Neural cell (in vitro differentiated cells): ENCODE data around the gene BCO2. TPM values are rescaled to one million over a fixed set of nuclear protein-coding genes. Genes with fewer than 3 reads are reported as not detected.

Experiments
- H2AFZ ChIP-seq: fragments of 200-600, 300-800 bp; sonication (generic), shearing (Covaris generic); 2 replicates; pipeline ENCODE4 v1.6.0; 2014; ENCODE audit warnings: low read depth, mild to moderate bottlenecking, antibody characterized with exemption, low read length, moderate library complexity
- H3F3A ChIP-seq: fragments of 200-600 bp; shearing (Covaris generic); 2 replicates; pipeline ENCODE4 v1.6.1; 2016; ENCODE audit warnings: mild to moderate bottlenecking, moderate library complexity, mixed read lengths, antibody characterized with exemption, low read length; ENCODE audit not compliant: insufficient read depth, poor library complexity, severe bottlenecking
- H3K27ac ChIP-seq: fragments of 200-600, 300-800 bp; sonication (generic), shearing (Covaris generic); 2 replicates; pipeline ENCODE4 v1.5.1; 2014; ENCODE audit warnings: mild to moderate bottlenecking, low read length, moderate library complexity
- H3K27me3 ChIP-seq: fragments of 300-800, 200-600 bp; sonication (generic), shearing (Covaris generic); 2 replicates; pipeline ENCODE4 v1.6.0; 2014; ENCODE audit warnings: mild to moderate bottlenecking, low read depth, low read length, moderate library complexity; ENCODE audit not compliant: insufficient read depth
- H3K36me3 ChIP-seq: fragments of 300-800, 200-600 bp; sonication (generic), shearing (Covaris generic); 2 replicates; pipeline ENCODE4 v1.5.1; 2014; ENCODE audit warnings: mild to moderate bottlenecking, antibody characterized with exemption, low read length, moderate library complexity; ENCODE audit not compliant: insufficient read depth
- H3K4me2 ChIP-seq: fragments of 300-800, 200-600 bp; sonication (generic), shearing (Covaris generic); 2 replicates; pipeline ENCODE4 v1.6.0; 2014; ENCODE audit warnings: mild to moderate bottlenecking, low read length
- H3K4me3 ChIP-seq: fragments of 300-800, 200-600 bp; sonication (generic), shearing (Covaris generic); 2 replicates; pipeline ENCODE4 v1.5.1; 2014; ENCODE audit warnings: mild to moderate bottlenecking, low read length, moderate library complexity
- H3K79me2 ChIP-seq: fragments of 200-600 bp; shearing (Covaris generic); replicated peaks from 2 replicates; pipeline ENCODE4 v1.6.0; 2014; ENCODE audit warnings: mild to moderate bottlenecking, low read length, moderate library complexity; ENCODE audit not compliant: insufficient read depth
- H3K9ac ChIP-seq: fragments of 300-800, 200-600 bp; sonication (generic), shearing (Covaris generic); 2 replicates; pipeline ENCODE4 v1.6.1; 2016; ENCODE audit warnings: mild to moderate bottlenecking, low read length, mixed read lengths
- H3K9me2 ChIP-seq: fragments of 200-600 bp; shearing (Covaris generic); 2 replicates; pipeline ENCODE4 v1.6.1; 2016; ENCODE audit warnings: mild to moderate bottlenecking, low read length, mixed read lengths; ENCODE audit not compliant: insufficient read depth
- H3K9me3 ChIP-seq: fragments of 200-600, 300-800 bp; sonication (generic), shearing (Covaris generic); 2 replicates; pipeline ENCODE4 v1.6.1; 2016; ENCODE audit warnings: mild to moderate bottlenecking, mixed run types, low read length, moderate library complexity, mixed read lengths
- H4K20me1 ChIP-seq: fragments of 200-600 bp; shearing (Covaris generic); 2 replicates; pipeline ENCODE4 v1.6.1; 2016; ENCODE audit warnings: mild to moderate bottlenecking, mixed run types; ENCODE audit not compliant: insufficient read depth
- CTCF ChIP-seq: fragments of 450-650 bp; IDR thresholded peaks from 2 replicates; pipeline ENCODE4 v1.5.1; 2014; ENCODE audit warnings: antibody characterized with exemption, mild to moderate bottlenecking, moderate library complexity; ENCODE audit not compliant: poor library complexity, severe bottlenecking
- EP300 ChIP-seq: fragments of 450-650 bp; conservative IDR thresholded peaks from 2 replicates; pipeline ENCODE4 v1.6.1; 2014; ENCODE audit warnings: antibody characterized with exemption, mild to moderate bottlenecking, moderate library complexity; ENCODE audit not compliant: poor library complexity, severe bottlenecking
- EZH2 ChIP-seq: fragments of 200-600, 300-800 bp; shearing (Covaris generic), sonication (generic); IDR thresholded peaks from 2 replicates; pipeline ENCODE4 v1.6.1; 2014; ENCODE audit warnings: antibody characterized with exemption, low read length, borderline replicate concordance, mild to moderate bottlenecking; ENCODE audit not compliant: insufficient read depth, poor library complexity, severe bottlenecking
- MXI1 ChIP-seq: fragments of 450-650 bp; conservative IDR thresholded peaks from 2 replicates; pipeline ENCODE4 v1.6.1; 2014; ENCODE audit warnings: antibody characterized with exemption, mild to moderate bottlenecking; ENCODE audit not compliant: poor library complexity, severe bottlenecking
- POLR2AphosphoS5 ChIP-seq: IDR thresholded peaks from 2 replicates; pipeline ENCODE4 v1.6.1; 2012
- RAD21 ChIP-seq: fragments of 450-650 bp; conservative IDR thresholded peaks from 2 replicates; pipeline ENCODE4 v1.6.1; 2014; ENCODE audit warnings: antibody characterized with exemption, mild to moderate bottlenecking, moderate library complexity
- SMC3 ChIP-seq: fragments of 450-650 bp; conservative IDR thresholded peaks from 2 replicates; pipeline ENCODE4 v1.6.1; 2014; ENCODE audit warnings: antibody characterized with exemption, mild to moderate bottlenecking, moderate library complexity; ENCODE audit not compliant: poor library complexity
- TAF1 ChIP-seq: IDR thresholded peaks from 2 replicates; pipeline ENCODE4 v1.6.1; 2012; ENCODE audit warnings: low read depth
- polyA plus RNA-seq: library from polyadenylated mRNA; depleted of rRNA; stranded (reverse); fragments of >200 nt; gene quantifications from 2 replicates; pipeline ENCODE4 v1.2.3, GENCODE V29; 2014
- TF ChIP-seq, protein P1 (sequence below): IDR thresholded peaks from 2 replicates; pipeline ENCODE4 v1.6.1; 2012; ENCODE audit warnings: borderline replicate concordance

BCO2 gene
- polyA plus RNA-seq, 1 donor from 2014 or later = 7.4 TPM

- H3K9me2 ChIP-seq = no peaks in the 10 kb centered on the region
- no peak overlapping the region for H2AFZ ChIP-seq
- no peaks in the 10 kb centered on the region for H3K27me3 ChIP-seq
- no peak overlapping the region for H3K9ac ChIP-seq
- no peaks in the 10 kb centered on the region for H3K79me2 ChIP-seq
- H4K20me1 ChIP-seq = no peaks in the 10 kb centered on the region
- H3K27ac ChIP-seq = no peak overlapping the region
- TF ChIP-seq EP300 (no peak), RAD21 (no peak), EZH2 (no peak), TAF1 (no peak), CTCF (no peak), POLR2AphosphoS5 (no peak)
- no peaks in the 10 kb centered on the region for H3F3A ChIP-seq
- H3K9me3 ChIP-seq = no peaks in the 10 kb centered on the region
- no peaks in the 10 kb centered on the region for H3K36me3 ChIP-seq
- no peak overlapping the region for H3K4me3 ChIP-seq
- H3K4me2 ChIP-seq = no peak overlapping the region
These were observed 46.0 kb downstream of the BCO2 start for GRCh38 chr11:112221274-112221835.

GRCh38 chr11:112222303-112222702 is 47.0 kb downstream of the BCO2 start:
- H3K4me2 ChIP-seq = no peak overlapping the region
- no peaks in the 10 kb centered on the region for H3K9me2 ChIP-seq
- H3K27ac ChIP-seq = no peak overlapping the region
- H3K9ac ChIP-seq = no peak overlapping the region
- no peaks in the 10 kb centered on the region for H3F3A ChIP-seq
- no peaks in the 10 kb centered on the region for H3K27me3 ChIP-seq
- no peaks in the 10 kb centered on the region for H3K9me3 ChIP-seq
- peaks cover 8% of the 10 kb centered on the region for H3K79me2 ChIP-seq
- H2AFZ ChIP-seq = no peak overlapping the region
- no peak overlapping the region for H3K4me3 ChIP-seq
- H3K36me3 ChIP-seq = no peaks in the 10 kb centered on the region
- no peaks in the 10 kb centered on the region for H4K20me1 ChIP-seq
- TF ChIP-seq RAD21 (no peak), MXI1 (no peak), SMC3 (no peak), EZH2 (no peak), CTCF (no peak), POLR2AphosphoS5 (no peak), EP300 (no peak), TAF1 (no peak)
- TF ChIP-seq, protein P1, sequence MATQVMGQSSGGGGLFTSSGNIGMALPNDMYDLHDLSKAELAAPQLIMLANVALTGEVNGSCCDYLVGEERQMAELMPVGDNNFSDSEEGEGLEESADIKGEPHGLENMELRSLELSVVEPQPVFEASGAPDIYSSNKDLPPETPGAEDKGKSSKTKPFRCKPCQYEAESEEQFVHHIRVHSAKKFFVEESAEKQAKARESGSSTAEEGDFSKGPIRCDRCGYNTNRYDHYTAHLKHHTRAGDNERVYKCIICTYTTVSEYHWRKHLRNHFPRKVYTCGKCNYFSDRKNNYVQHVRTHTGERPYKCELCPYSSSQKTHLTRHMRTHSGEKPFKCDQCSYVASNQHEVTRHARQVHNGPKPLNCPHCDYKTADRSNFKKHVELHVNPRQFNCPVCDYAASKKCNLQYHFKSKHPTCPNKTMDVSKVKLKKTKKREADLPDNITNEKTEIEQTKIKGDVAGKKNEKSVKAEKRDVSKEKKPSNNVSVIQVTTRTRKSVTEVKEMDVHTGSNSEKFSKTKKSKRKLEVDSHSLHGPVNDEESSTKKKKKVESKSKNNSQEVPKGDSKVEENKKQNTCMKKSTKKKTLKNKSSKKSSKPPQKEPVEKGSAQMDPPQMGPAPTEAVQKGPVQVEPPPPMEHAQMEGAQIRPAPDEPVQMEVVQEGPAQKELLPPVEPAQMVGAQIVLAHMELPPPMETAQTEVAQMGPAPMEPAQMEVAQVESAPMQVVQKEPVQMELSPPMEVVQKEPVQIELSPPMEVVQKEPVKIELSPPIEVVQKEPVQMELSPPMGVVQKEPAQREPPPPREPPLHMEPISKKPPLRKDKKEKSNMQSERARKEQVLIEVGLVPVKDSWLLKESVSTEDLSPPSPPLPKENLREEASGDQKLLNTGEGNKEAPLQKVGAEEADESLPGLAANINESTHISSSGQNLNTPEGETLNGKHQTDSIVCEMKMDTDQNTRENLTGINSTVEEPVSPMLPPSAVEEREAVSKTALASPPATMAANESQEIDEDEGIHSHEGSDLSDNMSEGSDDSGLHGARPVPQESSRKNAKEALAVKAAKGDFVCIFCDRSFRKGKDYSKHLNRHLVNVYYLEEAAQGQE = no peak
